ENCODE data around the gene FANCG. TPM values are rescaled to one million over a fixed set of nuclear protein-coding genes. Genes with fewer than 3 reads are reported as not detected.
A peak's percentile ranks its signal among the peaks of the same experiment; 100 is the strongest.

Gene FANCG
- total and polyA plus RNA-seq, 2 of the 8 experiments (the other 6 are each of a cell fraction or from before 2014, with no cell fraction given), result 66.6 to 87.1 TPM

DNA sequence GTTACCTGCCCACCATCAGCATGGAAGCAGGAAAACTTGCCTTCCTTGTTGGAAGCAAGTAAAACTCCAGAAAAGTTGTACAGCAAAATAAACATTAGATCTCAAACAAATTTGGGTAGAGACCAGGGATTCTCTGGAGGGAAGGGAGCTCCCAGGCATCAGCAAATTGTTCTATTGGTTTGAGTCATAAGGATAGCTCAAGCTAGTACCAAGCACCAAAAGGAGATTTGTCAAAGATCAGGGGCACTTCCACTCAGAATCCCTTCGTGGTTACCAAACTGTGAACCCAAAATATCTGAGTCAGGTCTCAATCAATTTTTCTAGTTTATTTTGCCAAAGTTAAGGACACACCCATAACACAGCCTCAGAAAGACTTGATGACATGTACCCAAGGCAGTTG is 52.4 kb downstream of the FANCG start:
- Histone ChIP-seq H3K9me3 (ENCODE audit: insufficient read depth in 2 of 2, low read depth in 1 of 2, low read length in 1 of 2) (peaks cover 16 to 18% of the 10 kb centered on the region in 2 experiments), H3K27ac (ENCODE audit: low read depth, low read length) (peak overlapping the region; percentile 44; the same call in 1 of the 2 replicates)
- POLR2A ChIA-PET (ENCODE audit: partially characterized antibody), result interaction anchor here (0.9 to 1.8 kb wide), 10 partner anchors 26 to 76 kb away, joined by 3 to 8 read pairs (median 4); partner anchors contain the start of genes FANCG, STOML2 and VCP

More for the DNA sequence above, 52.4 kb downstream of the FANCG start:
- CTCF ChIA-PET (ENCODE audit: partially characterized antibody), result interaction anchor here (0.8 to 3.0 kb wide), 12 partner anchors 8 to 426 kb away, joined by 3 to 14 read pairs (median 6); no protein-coding TSS in a partner anchor
- no peak overlapping the region for H3K4me2 ChIP-seq (ENCODE audit: insufficient read depth in 1 of 2, low read depth in 2 of 2, low read length in 2 of 2)
- H3K79me1 ChIP-seq (ENCODE audit: low read depth, low read length), result no peaks in the 10 kb centered on the region
- no peaks in the 10 kb centered on the region for H3K23me2 ChIP-seq (ENCODE audit: low read depth, low read length)
- no peak overlapping the region for H3K18ac ChIP-seq (ENCODE audit: extremely low read depth, low read length)
- H3K23ac ChIP-seq (ENCODE audit: insufficient read length), result no peak overlapping the region
- H3K9ac ChIP-seq (replicated peaks in 1 of 4; ENCODE audit: extremely low read depth in 1 of 4, low read depth in 3 of 4, low read length in 3 of 4), result no peak overlapping the region
- no peak overlapping the region for H2AFZ ChIP-seq (ENCODE audit: low read length)
- no peak overlapping the region for H4K8ac ChIP-seq (ENCODE audit: extremely low read depth, insufficient read depth, low read length)
- H3K4me3 ChIP-seq (ENCODE audit: extremely low read depth in 1 of 4, insufficient read depth in 2 of 4, low read depth in 3 of 4, low read length in 4 of 4), result no peak overlapping the region
- no peaks in the 10 kb centered on the region for H3K79me2 ChIP-seq (ENCODE audit: control insufficient read depth in 1 of 2, insufficient read depth in 2 of 2, low read length in 2 of 2)
- no peak for FAIRE-seq
- no peak for TF ChIP-seq NRF1 (IDR thresholded peaks at IDR 0.05; ENCODE audit: low read depth, low read length)
- TF ChIP-seq, protein P1, sequence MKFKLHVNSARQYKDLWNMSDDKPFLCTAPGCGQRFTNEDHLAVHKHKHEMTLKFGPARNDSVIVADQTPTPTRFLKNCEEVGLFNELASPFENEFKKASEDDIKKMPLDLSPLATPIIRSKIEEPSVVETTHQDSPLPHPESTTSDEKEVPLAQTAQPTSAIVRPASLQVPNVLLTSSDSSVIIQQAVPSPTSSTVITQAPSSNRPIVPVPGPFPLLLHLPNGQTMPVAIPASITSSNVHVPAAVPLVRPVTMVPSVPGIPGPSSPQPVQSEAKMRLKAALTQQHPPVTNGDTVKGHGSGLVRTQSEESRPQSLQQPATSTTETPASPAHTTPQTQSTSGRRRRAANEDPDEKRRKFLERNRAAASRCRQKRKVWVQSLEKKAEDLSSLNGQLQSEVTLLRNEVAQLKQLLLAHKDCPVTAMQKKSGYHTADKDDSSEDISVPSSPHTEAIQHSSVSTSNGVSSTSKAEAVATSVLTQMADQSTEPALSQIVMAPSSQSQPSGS (IDR thresholded peaks at IDR 0.05; ENCODE audit: low read length), result no peak
- no peak for TF ChIP-seq TCF12 (IDR thresholded peaks at IDR 0.05; ENCODE audit: low read depth, low read length)
- no peak for TF ChIP-seq NANOG (IDR thresholded peaks at IDR 0.05; ENCODE audit: insufficient read depth, low read depth, low read length, poor library complexity, severe bottlenecking)
- no peak for TF ChIP-seq ASH2L (IDR thresholded peaks at IDR 0.05; ENCODE audit: low read length)
- TF ChIP-seq BCL11A (IDR thresholded peaks at IDR 0.05; ENCODE audit: low read depth in 2 of 2, low read length in 2 of 2), result no peak
- TF ChIP-seq PHF8 (conservative IDR thresholded peaks at IDR 0.05; ENCODE audit: low read depth, low read length), result no peak
- no peak for TF ChIP-seq SIRT6 (IDR thresholded peaks at IDR 0.05; ENCODE audit: low read length)
- TF ChIP-seq, protein P2, sequence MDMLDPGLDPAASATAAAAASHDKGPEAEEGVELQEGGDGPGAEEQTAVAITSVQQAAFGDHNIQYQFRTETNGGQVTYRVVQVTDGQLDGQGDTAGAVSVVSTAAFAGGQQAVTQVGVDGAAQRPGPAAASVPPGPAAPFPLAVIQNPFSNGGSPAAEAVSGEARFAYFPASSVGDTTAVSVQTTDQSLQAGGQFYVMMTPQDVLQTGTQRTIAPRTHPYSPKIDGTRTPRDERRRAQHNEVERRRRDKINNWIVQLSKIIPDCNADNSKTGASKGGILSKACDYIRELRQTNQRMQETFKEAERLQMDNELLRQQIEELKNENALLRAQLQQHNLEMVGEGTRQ (IDR thresholded peaks at IDR 0.05; ENCODE audit: low read length), result no peak
- WGBS, 2 experiments (ENCODE audit: extremely low coverage in 1 of 2, insufficient coverage in 1 of 2, insufficient read length in 1 of 2, insufficient replicate concordance in 2 of 2, low coverage in 1 of 2, low lambda C conversion rate in 2 of 2, missing lambda C conversion rate in 1 of 2), result 88% methylated on average over 1 of the region's 1 CpG; no CpG with 5 or more reads in 1 of the 2 experiments
- H2BK15ac ChIP-seq (ENCODE audit: low read length), result no peak overlapping the region
- no peak overlapping the region for H4K5ac ChIP-seq (ENCODE audit: insufficient read length, low read depth, low read length)
- H2BK120ac ChIP-seq (replicated peaks; ENCODE audit: low read depth, low read length), result peak overlapping the region; percentile 47
- peaks cover 0 to 3% (median 0%) of the 10 kb centered on the region in 4 experiments; a peak in 1 of 8 replicates for H3K36me3 ChIP-seq (ENCODE audit: control insufficient read depth in 2 of 4, insufficient read depth in 4 of 4, low read length in 3 of 4)
- no peak overlapping the region for H2BK12ac ChIP-seq (ENCODE audit: low read depth, low read length)
- H4K91ac ChIP-seq (replicated peaks; ENCODE audit: insufficient read length, low read length), result no peak overlapping the region
- H3K27me3 ChIP-seq (replicated peaks in 1 of 4; ENCODE audit: control insufficient read depth in 3 of 4, extremely low read depth in 1 of 4, insufficient read depth in 3 of 4, low read length in 3 of 4), result no peaks in the 10 kb centered on the region
- no peak overlapping the region for H2BK20ac ChIP-seq (ENCODE audit: low read length)
- no peak overlapping the region for H3K56ac ChIP-seq (replicated peaks; ENCODE audit: insufficient read length, low read depth, low read length)
- no peak overlapping the region for H2BK5ac ChIP-seq (ENCODE audit: low read depth, low read length)
- H3K4me1 ChIP-seq (replicated peaks in 1 of 4; ENCODE audit: control insufficient read depth in 3 of 4, insufficient read depth in 4 of 4, low read length in 3 of 4), result peaks cover 0 to 10% (median 3%) of the 10 kb centered on the region in 4 experiments; a peak in 3 of 7 replicates
- no peak for DNase-seq (ENCODE audit: low read depth in 1 of 2, low spot score in 2 of 2)
- H3K14ac ChIP-seq (ENCODE audit: insufficient read length), result no peak overlapping the region
- H3K4ac ChIP-seq (replicated peaks; ENCODE audit: insufficient read length, low read depth, low read length), result no peak overlapping the region
- H4K20me1 ChIP-seq (replicated peaks in 1 of 2; ENCODE audit: control insufficient read depth in 1 of 2, insufficient read depth in 2 of 2, low read length in 2 of 2), result no peaks in the 10 kb centered on the region
- no peak overlapping the region for H2AK5ac ChIP-seq (ENCODE audit: low read depth, low read length)

Data from H1 (cell line).